OCI-LY7 (cell line): Measurements from ENCODE around the gene AIRE. TPM values are rescaled to one million over a fixed set of nuclear protein-coding genes. Genes with fewer than 3 reads are reported as not detected.

Source experiments
- BruUV-seq: library from RNA; stranded (reverse); fragments of 400-500 nt; replicated peaks from 2 replicates; lab custom pipeline; 2021; lab: Mats Ljungman, UMichigan
- CTCF ChIA-PET: fragments of 300-600 bp; sonication (Branson Sonifier 250); formaldehyde crosslinking; loops from one replicate; lab custom pipeline; 2022; ENCODE audit warnings: antibody characterized with exemption; ENCODE audit not compliant: unreplicated experiment; lab: Charles Lee
- POLR2A ChIA-PET: fragments of 300-600 bp; sonication (Branson Sonifier 250); formaldehyde crosslinking; loops from one replicate; lab custom pipeline; 2022; ENCODE audit warnings: antibody characterized with exemption; lab: Charles Lee
- DNase-seq: peaks from one replicate; pipeline ENCODE4 v3.0.0-alpha.2; 2015; ENCODE audit warnings: low spot score
- H2AFZ ChIP-seq: fragments of 200-600 bp; sonication (generic), shearing (Covaris generic); 2 replicates; pipeline ENCODE4 v1.6.1; 2014; ENCODE audit warnings: mild to moderate bottlenecking, antibody characterized with exemption, low read length, moderate library complexity
- H3K27ac ChIP-seq: fragments of 200-600 bp; sonication (generic); 2 replicates; pipeline ENCODE4 v1.5.1; 2014; ENCODE audit warnings: mixed run types, low read depth, mild to moderate bottlenecking, moderate library complexity, low read length, inconsistent platforms; ENCODE audit not compliant: poor library complexity, severe bottlenecking
- H3K36me3 ChIP-seq: fragments of 200-600 bp; sonication (generic); 2 replicates; pipeline ENCODE4 v1.6.1; 2014; ENCODE audit warnings: mild to moderate bottlenecking, antibody characterized with exemption, low read length, moderate library complexity, mixed read lengths; ENCODE audit not compliant: insufficient read depth
- H3K4me1 ChIP-seq: fragments of 200-600 bp; sonication (generic); 2 replicates; pipeline ENCODE4 v1.5.1; 2014; ENCODE audit warnings: mild to moderate bottlenecking, low read length; ENCODE audit not compliant: insufficient read depth, poor library complexity, severe bottlenecking
- H3K4me2 ChIP-seq: fragments of 200-600 bp; sonication (generic); 2 replicates; pipeline ENCODE4 v1.6.1; 2014; ENCODE audit warnings: mild to moderate bottlenecking, low read length
- H3K4me3 ChIP-seq: fragments of 200-600 bp; sonication (generic); 2 replicates; pipeline ENCODE4 v1.5.1; 2014; ENCODE audit warnings: mild to moderate bottlenecking, low read depth, low read length; ENCODE audit not compliant: poor library complexity, severe bottlenecking
- H3K79me2 ChIP-seq: fragments of 200-600 bp; sonication (generic); 2 replicates; pipeline ENCODE4 v1.6.1; 2016; ENCODE audit warnings: low read depth, mild to moderate bottlenecking, low read length, moderate library complexity, mixed read lengths; ENCODE audit not compliant: insufficient read depth
- H3K9me2 ChIP-seq: fragments of 200-600 bp; sonication (generic); 2 replicates; pipeline ENCODE4 v1.6.1; 2016; ENCODE audit warnings: mild to moderate bottlenecking, low read length, mixed read lengths; ENCODE audit not compliant: insufficient read depth
- H3K9me3 ChIP-seq: fragments of 200-600 bp; sonication (generic); 2 replicates; pipeline ENCODE4 v1.6.1; 2014; ENCODE audit warnings: mild to moderate bottlenecking, mixed run types, low read length, mixed read lengths
- H4K20me1 ChIP-seq: fragments of 200-600 bp; sonication (generic); 2 replicates; pipeline ENCODE4 v1.6.1; 2014; ENCODE audit warnings: mild to moderate bottlenecking, antibody characterized with exemption, low read length, moderate library complexity, mixed read lengths; ENCODE audit not compliant: insufficient read depth
- CTCF ChIP-seq: fragments of 200-600 bp; sonication (generic); conservative IDR thresholded peaks from 2 replicates; pipeline ENCODE4 v1.5.1; 2014; ENCODE audit warnings: mild to moderate bottlenecking, antibody characterized with exemption, low read length, moderate library complexity, mixed read lengths
- EZH2phosphoT487 ChIP-seq: fragments of 200-600 bp; sonication (generic); IDR thresholded peaks from 2 replicates; pipeline ENCODE4 v1.6.1; 2018; ENCODE audit warnings: low read depth, borderline replicate concordance, mild to moderate bottlenecking, mixed run types, antibody characterized with exemption, low read length, moderate library complexity, mixed read lengths
- intact Hi-C: fragments of 100-400 bp; cut with micrococcal nuclease; formaldehyde crosslinking; loops from one replicate; pipeline ENCODE4 v1.10.0; 2022; ENCODE audit not compliant: unreplicated experiment
- total RNA-seq, 2 experiments: library from RNA; depleted of rRNA in 1 of 2; stranded (reverse); fragments of >200 nt in 1 of 2; shearing (Covaris generic) in 1 of 2; gene quantifications; 2 replicates each; pipeline ENCODE4 v1.2.3, GENCODE V29; 2014 to 2022

Gene AIRE
- total RNA-seq, 2 experiments from 2014 or later: not detected

GRCh38 chr21:44331650-44332307 is 46.1 kb downstream of the AIRE start:
- no peaks in the 10 kb centered on the region; the same call in 1 of the 2 replicates for H3K36me3 ChIP-seq
- H3K9me3 ChIP-seq: no peaks in the 10 kb centered on the region
- TF ChIP-seq EZH2phosphoT487 (no peak), CTCF (no peak)
- H3K9me2 ChIP-seq: no peaks in the 10 kb centered on the region
- no peaks in the 10 kb centered on the region for H4K20me1 ChIP-seq
- intact Hi-C loops: no loop called here
- CTCF ChIA-PET: no interaction called here
- no peak overlapping the region for H3K4me2 ChIP-seq
- H3K4me1 ChIP-seq: no peaks in the 10 kb centered on the region
- H3K4me3 ChIP-seq: no peak overlapping the region
- no peak for DNase-seq
- H3K27ac ChIP-seq: no peak overlapping the region
- H2AFZ ChIP-seq: no peak overlapping the region
- no TSS peak for BruUV-seq
- H3K79me2 ChIP-seq: no peaks in the 10 kb centered on the region
- POLR2A ChIA-PET: no interaction called here

- H4K20me1 ChIP-seq: no peaks in the 10 kb centered on the region
- no TSS peak for BruUV-seq
- no peak overlapping the region for H2AFZ ChIP-seq
- ChIA-PET POLR2A (no interaction called here), CTCF (no interaction called here)
- H3K4me3 ChIP-seq: no peak overlapping the region
- no peaks in the 10 kb centered on the region for H3K9me2 ChIP-seq
- no peaks in the 10 kb centered on the region for H3K4me1 ChIP-seq
- H3K4me2 ChIP-seq: no peak overlapping the region
- H3K9me3 ChIP-seq: no peaks in the 10 kb centered on the region
- H3K27ac ChIP-seq: no peak overlapping the region
- no peak for DNase-seq
- TF ChIP-seq CTCF (no peak), EZH2phosphoT487 (no peak)
- H3K79me2 ChIP-seq: no peaks in the 10 kb centered on the region
- intact Hi-C loops: no loop called here
- H3K36me3 ChIP-seq: no peaks in the 10 kb centered on the region; the same call in 1 of the 2 replicates
These were observed 46.7 kb downstream of the AIRE start for GRCh38 chr21:44332383-44332782.

GRCh38 chr21:44332965-44333364 is 47.3 kb downstream of the AIRE start:
- H3K36me3 ChIP-seq: no peaks in the 10 kb centered on the region; the same call in 1 of the 2 replicates
- no peak overlapping the region for H3K4me3 ChIP-seq
- H3K4me2 ChIP-seq: no peak overlapping the region
- no peak overlapping the region for H2AFZ ChIP-seq
- no peaks in the 10 kb centered on the region for H3K79me2 ChIP-seq
- ChIA-PET POLR2A (no interaction called here), CTCF (no interaction called here)
- H3K4me1 ChIP-seq: no peaks in the 10 kb centered on the region
- TF ChIP-seq CTCF: no peak
- no peak for TF ChIP-seq EZH2phosphoT487
- no peak overlapping the region for H3K27ac ChIP-seq
- no peaks in the 10 kb centered on the region for H4K20me1 ChIP-seq
- intact Hi-C loops: no loop called here
- H3K9me3 ChIP-seq: no peaks in the 10 kb centered on the region
- DNase-seq: no peak
- no TSS peak for BruUV-seq
- H3K9me2 ChIP-seq: no peaks in the 10 kb centered on the region
